Gastrocnemius medialis (tissue), 4 donors: Measurements from ENCODE around the gene TNFRSF13B.

ENCODE experiments used
- POLR2A ChIP-seq, 2 donors: fragments of 450-650 bp; IDR thresholded peaks; one replicate each; pipeline ENCODE4 v1.6.1; 2017; ENCODE audit warnings: antibody characterized with exemption in 2 of 2, mild to moderate bottlenecking in 2 of 2, moderate library complexity in 2 of 2
- TF ChIP-seq, protein P1 (sequence below), 5 experiments: fragments of 450-650 bp in 3 of 5; fragments of 200-600 bp in 2 of 5; sonication (generic) in 2 of 5; IDR thresholded peaks in 4 of 5; conservative IDR thresholded peaks in 1 of 5; 1 replicate in 4 of 5; 2 replicates in 1 of 5; pipeline ENCODE4 v1.5.1; 2016 to 2019; ENCODE audit warnings: antibody characterized with exemption in 5 of 5, mild to moderate bottlenecking in 3 of 5, moderate library complexity in 3 of 5

- TF ChIP-seq, protein P1, sequence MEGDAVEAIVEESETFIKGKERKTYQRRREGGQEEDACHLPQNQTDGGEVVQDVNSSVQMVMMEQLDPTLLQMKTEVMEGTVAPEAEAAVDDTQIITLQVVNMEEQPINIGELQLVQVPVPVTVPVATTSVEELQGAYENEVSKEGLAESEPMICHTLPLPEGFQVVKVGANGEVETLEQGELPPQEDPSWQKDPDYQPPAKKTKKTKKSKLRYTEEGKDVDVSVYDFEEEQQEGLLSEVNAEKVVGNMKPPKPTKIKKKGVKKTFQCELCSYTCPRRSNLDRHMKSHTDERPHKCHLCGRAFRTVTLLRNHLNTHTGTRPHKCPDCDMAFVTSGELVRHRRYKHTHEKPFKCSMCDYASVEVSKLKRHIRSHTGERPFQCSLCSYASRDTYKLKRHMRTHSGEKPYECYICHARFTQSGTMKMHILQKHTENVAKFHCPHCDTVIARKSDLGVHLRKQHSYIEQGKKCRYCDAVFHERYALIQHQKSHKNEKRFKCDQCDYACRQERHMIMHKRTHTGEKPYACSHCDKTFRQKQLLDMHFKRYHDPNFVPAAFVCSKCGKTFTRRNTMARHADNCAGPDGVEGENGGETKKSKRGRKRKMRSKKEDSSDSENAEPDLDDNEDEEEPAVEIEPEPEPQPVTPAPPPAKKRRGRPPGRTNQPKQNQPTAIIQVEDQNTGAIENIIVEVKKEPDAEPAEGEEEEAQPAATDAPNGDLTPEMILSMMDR (IDR thresholded peaks at IDR 0.05 in 4 of 5, conservative IDR thresholded peaks at IDR 0.05 in 1 of 5), result no peak
- TF ChIP-seq POLR2A (IDR thresholded peaks at IDR 0.05), result no peak
These were observed 32.7 kb downstream of the TNFRSF13B start for GRCh38 chr17:16939208-16939576.
